A673 (cell line): ENCODE results near the gene CDC37. TPM values are rescaled to one million over a fixed set of nuclear protein-coding genes. Genes with fewer than 3 reads are reported as not detected.
A peak's percentile ranks its signal among the peaks of the same experiment; 100 is the strongest.

ENCODE experiments used
- BruUV-seq: library from RNA; stranded (reverse); fragments of 400-500 nt; replicated peaks from 2 replicates; lab custom pipeline; 2021; lab: Mats Ljungman, UMichigan
- CTCF ChIA-PET: fragments of 300-600 bp; sonication (Branson Sonifier 250); formaldehyde crosslinking; loops from one replicate; lab custom pipeline; 2022; ENCODE audit warnings: antibody characterized with exemption; lab: Charles Lee
- POLR2A ChIA-PET: fragments of 300-600 bp; sonication (Branson Sonifier 250); formaldehyde crosslinking; loops from one replicate; lab custom pipeline; 2022; ENCODE audit warnings: antibody characterized with exemption; ENCODE audit not compliant: low non-redundant PET; lab: Charles Lee
- DNase-seq: peaks from one replicate; pipeline ENCODE4 v3.0.0-alpha.2; 2015; ENCODE audit warnings: low spot score
- H3K27ac ChIP-seq: fragments of 200-600 bp; sonication (generic); 2 replicates; pipeline ENCODE4 v1.5.1; 2016; ENCODE audit warnings: mixed run types, low read depth, mild to moderate bottlenecking, mixed read lengths, antibody characterized with exemption, low read length; ENCODE audit not compliant: poor library complexity, severe bottlenecking
- H3K27me3 ChIP-seq: fragments of 200-600 bp; sonication (generic); replicated peaks from 2 replicates; pipeline ENCODE4 v1.6.1; 2017; ENCODE audit warnings: mixed run types, low read depth, mild to moderate bottlenecking, mixed read lengths, antibody characterized with exemption, low read length; ENCODE audit not compliant: insufficient read depth, poor library complexity
- H3K36me3 ChIP-seq: fragments of 200-600 bp; sonication (generic); 2 replicates; pipeline ENCODE4 v1.6.1; 2016; ENCODE audit warnings: mixed run types, mild to moderate bottlenecking, mixed read lengths, antibody characterized with exemption, low read length; ENCODE audit not compliant: insufficient read depth, poor library complexity, severe bottlenecking
- H3K4me1 ChIP-seq: fragments of 200-600 bp; sonication (generic); 2 replicates; pipeline ENCODE4 v1.6.1; 2017; ENCODE audit warnings: mixed run types, mild to moderate bottlenecking, mixed read lengths, antibody characterized with exemption, low read length; ENCODE audit not compliant: insufficient read depth, poor library complexity, severe bottlenecking
- H3K4me3 ChIP-seq: fragments of 200-600 bp; sonication (generic); 2 replicates; pipeline ENCODE4 v1.5.1; 2016; ENCODE audit warnings: low read depth, mixed run types, mild to moderate bottlenecking, mixed read lengths, low read length; ENCODE audit not compliant: poor library complexity, severe bottlenecking
- H3K9me3 ChIP-seq: fragments of 200-600 bp; sonication (generic); 2 replicates; pipeline ENCODE4 v1.6.1; 2016; ENCODE audit warnings: mixed run types, low read depth, mild to moderate bottlenecking, mixed read lengths, antibody characterized with exemption, low read length; ENCODE audit not compliant: poor library complexity, severe bottlenecking
- EZH2 ChIP-seq: fragments of 200-600 bp; sonication (generic); IDR thresholded peaks from 2 replicates; pipeline ENCODE4 v1.6.1; 2017; ENCODE audit warnings: borderline replicate concordance, low read depth, mild to moderate bottlenecking, mixed read lengths, antibody characterized with exemption, low read length; ENCODE audit not compliant: poor library complexity, severe bottlenecking
- intact Hi-C: fragments of 100-400 bp; cut with micrococcal nuclease; formaldehyde crosslinking; loops from one replicate; pipeline ENCODE4 v1.10.0; 2022; ENCODE audit not compliant: unreplicated experiment
- total RNA-seq: library from RNA; stranded (reverse); gene quantifications from 2 replicates; pipeline ENCODE4 v1.2.3, GENCODE V29; 2021
- TF ChIP-seq, protein P1 (sequence below): fragments of 300-800, 200-600 bp; sonication (generic); conservative IDR thresholded peaks from 2 replicates; pipeline ENCODE4 v1.5.1; 2017; ENCODE audit warnings: low read depth, mild to moderate bottlenecking, antibody characterized with exemption, low read length, moderate library complexity, mixed read lengths

The CDC37 gene
- total RNA-seq, 1 experiment from 2014 or later = 288 TPM

DNA sequence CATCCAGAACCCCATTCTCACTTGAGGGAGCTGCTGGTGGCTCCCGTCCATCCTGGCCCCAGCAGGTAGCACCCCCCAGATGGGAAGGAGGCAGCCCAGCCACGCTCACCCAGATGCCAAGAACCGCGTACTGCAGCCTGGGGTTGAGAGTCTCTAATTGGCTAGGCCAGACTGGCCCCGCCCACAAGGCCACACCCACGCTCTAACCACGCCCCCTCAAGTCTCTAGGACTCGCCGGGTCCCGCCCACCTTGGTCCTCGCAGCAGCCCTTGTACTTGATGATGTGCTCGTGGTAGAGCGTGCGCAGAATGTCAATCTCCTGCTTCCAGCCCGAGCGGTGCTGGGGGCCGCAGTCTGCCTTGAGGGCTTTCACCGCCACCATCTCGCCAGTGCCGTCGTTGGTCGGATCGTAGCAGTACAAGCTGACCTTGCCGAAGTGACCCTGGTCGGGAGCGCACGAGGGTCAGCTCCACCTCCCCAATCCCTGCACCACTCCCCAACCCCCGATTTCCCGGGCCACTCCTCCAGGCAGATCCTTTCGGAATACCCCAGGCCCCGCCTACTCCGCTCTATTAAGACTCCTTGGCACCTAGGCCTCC, 49.5 kb downstream of the CDC37 start:
- DNase-seq = peak; percentile 69
- Histone ChIP-seq H3K9me3 (no peaks in the 10 kb centered on the region), H3K4me1 (no peaks in the 10 kb centered on the region), H3K4me3 (no peak overlapping the region), H3K27me3 (no peaks in the 10 kb centered on the region), H3K36me3 (peaks cover 13% of the 10 kb centered on the region), H3K27ac (no peak overlapping the region)
- no TSS peak for BruUV-seq
- ChIA-PET POLR2A (no interaction called here), CTCF (no interaction called here)
- TF ChIP-seq EZH2 = no peak
- TF ChIP-seq, protein P1, sequence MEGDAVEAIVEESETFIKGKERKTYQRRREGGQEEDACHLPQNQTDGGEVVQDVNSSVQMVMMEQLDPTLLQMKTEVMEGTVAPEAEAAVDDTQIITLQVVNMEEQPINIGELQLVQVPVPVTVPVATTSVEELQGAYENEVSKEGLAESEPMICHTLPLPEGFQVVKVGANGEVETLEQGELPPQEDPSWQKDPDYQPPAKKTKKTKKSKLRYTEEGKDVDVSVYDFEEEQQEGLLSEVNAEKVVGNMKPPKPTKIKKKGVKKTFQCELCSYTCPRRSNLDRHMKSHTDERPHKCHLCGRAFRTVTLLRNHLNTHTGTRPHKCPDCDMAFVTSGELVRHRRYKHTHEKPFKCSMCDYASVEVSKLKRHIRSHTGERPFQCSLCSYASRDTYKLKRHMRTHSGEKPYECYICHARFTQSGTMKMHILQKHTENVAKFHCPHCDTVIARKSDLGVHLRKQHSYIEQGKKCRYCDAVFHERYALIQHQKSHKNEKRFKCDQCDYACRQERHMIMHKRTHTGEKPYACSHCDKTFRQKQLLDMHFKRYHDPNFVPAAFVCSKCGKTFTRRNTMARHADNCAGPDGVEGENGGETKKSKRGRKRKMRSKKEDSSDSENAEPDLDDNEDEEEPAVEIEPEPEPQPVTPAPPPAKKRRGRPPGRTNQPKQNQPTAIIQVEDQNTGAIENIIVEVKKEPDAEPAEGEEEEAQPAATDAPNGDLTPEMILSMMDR = no peak
- intact Hi-C loops = no loop called here

DNA sequence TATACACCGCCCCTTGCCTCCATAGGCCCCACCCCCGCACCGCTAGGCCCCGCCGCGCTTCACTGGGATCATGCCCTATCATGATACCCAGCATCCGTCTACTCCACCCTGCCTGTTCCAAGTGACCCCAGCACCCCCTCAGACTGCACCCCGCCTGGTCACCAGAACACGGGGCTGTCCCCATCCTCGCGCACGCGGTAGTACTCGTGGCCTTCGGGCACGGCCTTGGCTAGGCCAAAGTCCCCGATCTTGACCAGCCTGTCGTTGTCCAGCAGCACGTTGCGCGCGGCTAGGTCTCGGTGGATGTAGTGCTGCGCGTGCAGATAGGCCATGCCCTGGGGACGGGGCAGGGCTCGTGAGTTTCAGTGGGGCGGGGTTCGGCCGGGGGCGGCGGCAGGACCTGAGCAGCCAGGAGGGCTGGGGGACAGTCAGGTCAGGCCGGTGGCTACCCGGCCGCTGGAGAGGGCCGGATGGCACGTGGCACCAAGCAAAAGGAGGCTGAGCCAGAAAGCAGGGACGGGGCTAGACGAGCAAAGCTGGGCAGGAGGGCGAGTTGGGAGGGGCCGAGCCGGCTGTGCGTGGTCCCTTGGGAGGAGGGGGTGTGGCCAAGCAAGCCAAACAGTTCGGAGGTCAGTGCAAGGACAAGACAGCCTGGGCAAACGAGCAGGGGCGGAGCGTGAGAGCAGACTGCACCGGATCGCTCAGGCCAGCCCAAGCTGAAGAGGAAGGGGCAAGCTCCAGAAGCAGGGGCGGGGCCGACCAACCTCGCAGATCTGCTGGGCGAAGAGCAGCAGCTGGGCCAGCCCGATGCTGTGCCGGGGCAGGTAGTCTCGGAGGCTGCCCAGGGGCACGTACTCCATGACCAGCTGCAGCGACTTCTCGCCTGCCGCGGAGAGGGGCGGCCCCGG, 50.3 kb downstream of the CDC37 start:
- BruUV-seq = no TSS peak
- intact Hi-C loops = no loop called here
- Histone ChIP-seq H3K36me3 (peaks cover 13% of the 10 kb centered on the region), H3K4me1 (no peaks in the 10 kb centered on the region), H3K27ac (no peak overlapping the region), H3K9me3 (no peaks in the 10 kb centered on the region), H3K4me3 (no peak overlapping the region), H3K27me3 (no peaks in the 10 kb centered on the region)
- TF ChIP-seq, protein P1 = no peak
- no peak for TF ChIP-seq EZH2
- no peak for DNase-seq
- ChIA-PET CTCF (no interaction called here), POLR2A (no interaction called here)

DNA sequence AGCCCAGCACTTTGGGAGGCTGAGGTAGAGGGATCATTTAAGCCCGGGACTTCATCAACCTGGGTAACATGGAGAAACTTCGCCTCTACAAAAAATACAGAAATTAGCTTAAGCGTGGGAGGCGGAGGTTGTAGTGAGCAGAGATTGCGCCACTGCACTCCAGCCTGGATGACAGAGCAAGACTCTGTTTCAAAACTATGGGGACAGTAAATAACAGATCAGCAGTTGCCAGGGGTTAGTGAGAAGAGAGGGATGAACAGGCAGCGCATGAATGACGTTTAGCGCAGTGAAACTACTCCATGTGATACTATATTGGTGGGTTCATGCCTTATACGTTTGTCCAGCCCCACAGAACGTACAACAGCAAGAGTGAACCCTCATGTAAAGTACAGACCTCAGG, 56.8 kb downstream of the CDC37 start:
- ChIA-PET POLR2A (no interaction called here), CTCF (no interaction called here)
- intact Hi-C loops = no loop called here
- no peaks in the 10 kb centered on the region for H3K27me3 ChIP-seq
- no peaks in the 10 kb centered on the region for H3K4me1 ChIP-seq
- H3K9me3 ChIP-seq = no peaks in the 10 kb centered on the region
- DNase-seq = no peak
- no peak overlapping the region for H3K27ac ChIP-seq
- H3K36me3 ChIP-seq = no peaks in the 10 kb centered on the region
- no TSS peak for BruUV-seq
- H3K4me3 ChIP-seq = no peak overlapping the region
- no peak for TF ChIP-seq EZH2
- TF ChIP-seq, protein P1 = no peak
